GM12878 (cell line): ENCODE measurements around the gene CHCHD3. TPM values are rescaled to one million over a fixed set of nuclear protein-coding genes. Genes with fewer than 3 reads are reported as not detected.

Experiments
- ATAC-seq: fragments of 200-7000 bp; cut with Tn5 transposase; 3 replicates; pipeline ENCODE4 v1.9.1; 2020; ENCODE audit warnings: mild to moderate bottlenecking, moderate library complexity
- BruUV-seq: library from RNA; stranded (reverse); fragments of 400-500 nt; replicated peaks from 2 replicates; lab custom pipeline; 2021; lab: Mats Ljungman, UMichigan
- CTCF ChIA-PET: fragments of 300-600 bp; sonication (Branson Sonifier 250); formaldehyde crosslinking; extraction: SDS; loops from one replicate; lab custom pipeline; 2021; ENCODE audit warnings: inconsistent platforms; lab: Yijun Ruan, JAX
- POLR2A ChIA-PET: fragments of 350-600 bp; formaldehyde crosslinking; extraction: SDS; loops from one replicate; lab custom pipeline; 2021; ENCODE audit warnings: inconsistent platforms; lab: Charles Lee
- RAD21 ChIA-PET: fragments of 300-600 bp; sonication (Branson Sonifier 250); formaldehyde crosslinking; loops from one replicate; lab custom pipeline; 2023; ENCODE audit warnings: antibody characterized with exemption; ENCODE audit not compliant: unreplicated experiment; lab: Charles Lee
- SMC1A ChIA-PET: fragments of 300-600 bp; sonication (Branson Sonifier 250); formaldehyde crosslinking; loops from one replicate; lab custom pipeline; 2023; ENCODE audit not compliant: unreplicated experiment, uncharacterized antibody; lab: Charles Lee
- DNase-seq: peaks from one replicate; pipeline ENCODE4 v3.0.0-alpha.2; 2011; ENCODE audit warnings: low read depth, low spot score
- FAIRE-seq: peaks from 3 replicates; lab custom pipeline; 2011; peaks lifted over from hg19 to GRCh38; lab: Jason Lieb, UNC
- H2AFZ ChIP-seq: 2 replicates; pipeline ENCODE4 v1.6.0; 2011; ENCODE audit warnings: low read depth, low read length, control low read depth; ENCODE audit not compliant: control insufficient read depth
- H3K27ac ChIP-seq: 2 replicates; pipeline ENCODE4 v1.5.1; 2011; ENCODE audit warnings: control low read depth; ENCODE audit not compliant: control insufficient read depth, insufficient read depth
- H3K27me3 ChIP-seq, 2 experiments: replicated peaks in 1 of 2; 2 replicates each; pipeline versions ENCODE4 v1.6.0 to v1.6.1; 2011; ENCODE audit warnings: low read length in 1 of 2; ENCODE audit not compliant: control insufficient read depth in 2 of 2, insufficient read depth in 2 of 2
- H3K36me3 ChIP-seq, 2 experiments: 2 replicates each; pipeline ENCODE4 v1.5.1; 2011; ENCODE audit warnings: low read length in 1 of 2; ENCODE audit not compliant: control insufficient read depth in 2 of 2, insufficient read depth in 2 of 2
- H3K4me1 ChIP-seq: 2 replicates; pipeline ENCODE4 v1.6.1; 2011; ENCODE audit warnings: mild to moderate bottlenecking, low read length, moderate library complexity, mixed read lengths; ENCODE audit not compliant: control insufficient read depth, insufficient read depth
- H3K4me2 ChIP-seq: 2 replicates; pipeline ENCODE4 v1.6.0; 2011; ENCODE audit warnings: control low read depth; ENCODE audit not compliant: control insufficient read depth, insufficient read depth
- H3K4me3 ChIP-seq: fragments of 200-600 bp; sonication (generic); 2 replicates; pipeline ENCODE4 v1.5.1; 2016
- H3K79me2 ChIP-seq: 2 replicates; pipeline ENCODE4 v1.6.0; 2011; ENCODE audit warnings: low read length; ENCODE audit not compliant: control insufficient read depth, insufficient read depth
- H3K9ac ChIP-seq: 2 replicates; pipeline ENCODE4 v1.8.0; 2011; ENCODE audit warnings: low read length, control low read depth, mixed read lengths; ENCODE audit not compliant: control insufficient read depth, insufficient read depth
- H3K9me3 ChIP-seq: replicated peaks from 3 replicates; pipeline ENCODE4 v1.5.1; 2011; ENCODE audit warnings: mild to moderate bottlenecking, low read length; ENCODE audit not compliant: control insufficient read depth, insufficient read depth
- H4K20me1 ChIP-seq: 2 replicates; pipeline ENCODE4 v1.6.0; 2011; ENCODE audit not compliant: control insufficient read depth, insufficient read depth
- ATF7 ChIP-seq: fragments of 450-650 bp; IDR thresholded peaks from 2 replicates; pipeline ENCODE4 v1.6.1; 2016; ENCODE audit warnings: low read depth, mild to moderate bottlenecking
- CHD4 ChIP-seq: fragments of 200-600 bp; sonication (generic); IDR thresholded peaks from 2 replicates; pipeline ENCODE4 v1.6.1; 2016; ENCODE audit warnings: mild to moderate bottlenecking
- HDAC2 ChIP-seq: fragments of 200-600 bp; sonication (generic); IDR thresholded peaks from 2 replicates; pipeline ENCODE4 v1.6.1; 2017
- POU2F2 ChIP-seq: IDR thresholded peaks from 3 replicates; pipeline ENCODE4 v1.6.1; 2011; ENCODE audit warnings: low read depth, mild to moderate bottlenecking, low read length, borderline replicate concordance
- SMC3 ChIP-seq: IDR thresholded peaks from 2 replicates; pipeline ENCODE4 v1.6.1; 2011; ENCODE audit warnings: low read length, improper control_type of control experiment, borderline replicate concordance
- SUZ12 ChIP-seq: fragments of 200-600 bp; sonication (generic); IDR thresholded peaks from one replicate; pipeline ENCODE4 v1.6.1; 2018; ENCODE audit warnings: antibody characterized with exemption, mild to moderate bottlenecking; ENCODE audit not compliant: unreplicated experiment
- WGBS: methylation state at CpG from one replicate; pipeline ENCODE4 v1.1.6; 2016; ENCODE audit warnings: low lambda C conversion rate; ENCODE audit not compliant: insufficient replicate concordance, insufficient coverage; ENCODE audit errors: missing lambda C conversion rate; 5-methylcytosine and 5-hydroxymethylcytosine counted together
- in situ Hi-C: fragments of 300-500 bp; cut with MboI; formaldehyde crosslinking; loops from 9 replicates; pipeline ENCODE4 v1.14.3; 2018; ENCODE audit warnings: mixed read lengths
- intact Hi-C: fragments of 100-400 bp; cut with micrococcal nuclease; formaldehyde crosslinking; loops from one replicate; pipeline ENCODE4 v1.14.2; 2022; ENCODE audit not compliant: unreplicated experiment
- polyA plus RNA-seq, 11 experiments: library from polyadenylated mRNA; depleted of rRNA in 4 of 11; unstranded in 6 of 11; stranded (reverse) in 5 of 11; fragments of >200 nt; fragmentation: Nextera tagmentation in 4 of 11; fragmentation: Illumina TruSeq in 1 of 11; extraction: Ambion mirVana in 4 of 11; extraction: Trizol in 1 of 11; gene quantifications; 1 replicate in 1 of 11; 2 replicates in 10 of 11; pipeline versions ENCODE4 v1.2.1 to v1.2.3, GENCODE V29; 2011 to 2016; ENCODE audit warnings: inconsistent platforms in 2 of 11, missing spikeins in 2 of 11, low read depth in 1 of 11
- total RNA-seq, 4 experiments: library from RNA; depleted of rRNA in 3 of 4; stranded (reverse); fragments of >200 nt in 3 of 4; fragmentation: Illumina TruSeq in 1 of 4; extraction: Trizol in 1 of 4; gene quantifications; 2 replicates each; pipeline versions ENCODE4 v1.2.1 to v1.2.3, GENCODE V29; 2013 to 2021
- TF ChIP-seq, protein P1 (sequence below): fragments of 450-650 bp; conservative IDR thresholded peaks from 2 replicates; pipeline ENCODE4 v1.6.1; 2017; ENCODE audit warnings: mild to moderate bottlenecking, moderate library complexity
- TF ChIP-seq, protein P2 (sequence below): fragments of 450-650 bp; IDR thresholded peaks from 2 replicates; pipeline ENCODE4 v1.6.1; 2017; ENCODE audit warnings: borderline replicate concordance
- TF ChIP-seq, protein P3 (sequence below): fragments of 450-650 bp; IDR thresholded peaks from 2 replicates; pipeline ENCODE4 v1.6.1; 2017; ENCODE audit warnings: mild to moderate bottlenecking

The CHCHD3 gene
- total and polyA plus RNA-seq, 10 of the 15 experiments (the other 5 are each of a cell fraction or from before 2014, with no cell fraction given) = 38.3 to 178 (median 96.2) TPM

DNA sequence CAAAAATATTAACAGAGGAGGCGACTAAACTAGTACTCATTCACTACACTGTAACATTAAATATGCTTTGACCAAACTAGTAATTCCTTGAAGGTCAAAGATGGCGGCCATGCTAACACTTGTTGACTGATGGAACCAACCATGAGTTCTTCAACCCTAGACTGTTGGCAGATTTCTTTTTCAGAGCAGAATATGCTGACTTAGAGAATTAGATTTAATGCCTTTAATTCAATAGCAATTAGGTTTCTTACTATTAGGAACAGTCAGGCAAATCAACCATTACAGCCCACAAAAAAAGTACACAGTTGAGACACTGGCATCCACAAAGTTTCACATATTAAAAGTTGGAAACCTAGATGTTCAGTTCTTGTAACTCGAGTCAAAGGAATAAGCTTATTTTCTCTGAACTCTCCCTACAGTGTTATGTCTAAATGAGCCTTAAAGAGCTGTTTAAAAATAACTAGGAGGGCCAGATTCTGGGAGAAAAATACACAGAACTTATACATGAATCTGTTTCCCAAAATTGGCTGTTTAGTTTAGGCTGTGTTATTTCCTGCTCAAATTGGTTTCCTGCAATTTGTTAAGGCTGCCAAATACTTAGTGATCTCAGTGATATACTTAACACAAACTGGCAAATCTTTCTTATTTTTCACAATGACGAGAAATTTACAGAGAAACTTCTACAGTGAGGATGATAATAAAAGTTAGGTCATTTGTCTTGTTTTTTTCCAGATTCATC, 17.6 kb downstream of the CHCHD3 start:
- no peak overlapping the region for H3K4me2 ChIP-seq
- ChIA-PET SMC1A (interaction anchor here (0.9 to 1.4 kb wide), 3 partner anchors 9 to 11 kb away, joined by 3 to 5 read pairs (median 3); no protein-coding TSS in a partner anchor), CTCF (interaction anchor here (1.0 kb wide), 1 partner anchor 14 kb away, joined by 3 read pairs; no protein-coding TSS in a partner anchor), POLR2A (no interaction called here), RAD21 (no interaction called here)
- H3K79me2 ChIP-seq = peaks cover 16% of the 10 kb centered on the region
- DNase-seq (no peak), ATAC-seq (no peak), FAIRE-seq (no peak)
- H2AFZ ChIP-seq = no peak overlapping the region
- peaks cover 0 to 3% of the 10 kb centered on the region in 2 experiments; a peak in 3 of 4 replicates for H3K36me3 ChIP-seq
- in situ Hi-C loops = no loop called here
- no peaks in the 10 kb centered on the region; the same call in 2 of the 3 replicates for H3K9me3 ChIP-seq
- no TSS peak for BruUV-seq
- TF ChIP-seq HDAC2 (no peak), SMC3 (no peak), SUZ12 (no peak), ATF7 (no peak), CHD4 (no peak), POU2F2 (no peak)
- TF ChIP-seq, protein P1, sequence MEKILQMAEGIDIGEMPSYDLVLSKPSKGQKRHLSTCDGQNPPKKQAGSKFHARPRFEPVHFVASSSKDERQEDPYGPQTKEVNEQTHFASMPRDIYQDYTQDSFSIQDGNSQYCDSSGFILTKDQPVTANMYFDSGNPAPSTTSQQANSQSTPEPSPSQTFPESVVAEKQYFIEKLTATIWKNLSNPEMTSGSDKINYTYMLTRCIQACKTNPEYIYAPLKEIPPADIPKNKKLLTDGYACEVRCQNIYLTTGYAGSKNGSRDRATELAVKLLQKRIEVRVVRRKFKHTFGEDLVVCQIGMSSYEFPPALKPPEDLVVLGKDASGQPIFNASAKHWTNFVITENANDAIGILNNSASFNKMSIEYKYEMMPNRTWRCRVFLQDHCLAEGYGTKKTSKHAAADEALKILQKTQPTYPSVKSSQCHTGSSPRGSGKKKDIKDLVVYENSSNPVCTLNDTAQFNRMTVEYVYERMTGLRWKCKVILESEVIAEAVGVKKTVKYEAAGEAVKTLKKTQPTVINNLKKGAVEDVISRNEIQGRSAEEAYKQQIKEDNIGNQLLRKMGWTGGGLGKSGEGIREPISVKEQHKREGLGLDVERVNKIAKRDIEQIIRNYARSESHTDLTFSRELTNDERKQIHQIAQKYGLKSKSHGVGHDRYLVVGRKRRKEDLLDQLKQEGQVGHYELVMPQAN = no peak
- TF ChIP-seq, protein P2, sequence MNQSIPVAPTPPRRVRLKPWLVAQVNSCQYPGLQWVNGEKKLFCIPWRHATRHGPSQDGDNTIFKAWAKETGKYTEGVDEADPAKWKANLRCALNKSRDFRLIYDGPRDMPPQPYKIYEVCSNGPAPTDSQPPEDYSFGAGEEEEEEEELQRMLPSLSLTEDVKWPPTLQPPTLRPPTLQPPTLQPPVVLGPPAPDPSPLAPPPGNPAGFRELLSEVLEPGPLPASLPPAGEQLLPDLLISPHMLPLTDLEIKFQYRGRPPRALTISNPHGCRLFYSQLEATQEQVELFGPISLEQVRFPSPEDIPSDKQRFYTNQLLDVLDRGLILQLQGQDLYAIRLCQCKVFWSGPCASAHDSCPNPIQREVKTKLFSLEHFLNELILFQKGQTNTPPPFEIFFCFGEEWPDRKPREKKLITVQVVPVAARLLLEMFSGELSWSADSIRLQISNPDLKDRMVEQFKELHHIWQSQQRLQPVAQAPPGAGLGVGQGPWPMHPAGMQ = no peak
- TF ChIP-seq, protein P3, sequence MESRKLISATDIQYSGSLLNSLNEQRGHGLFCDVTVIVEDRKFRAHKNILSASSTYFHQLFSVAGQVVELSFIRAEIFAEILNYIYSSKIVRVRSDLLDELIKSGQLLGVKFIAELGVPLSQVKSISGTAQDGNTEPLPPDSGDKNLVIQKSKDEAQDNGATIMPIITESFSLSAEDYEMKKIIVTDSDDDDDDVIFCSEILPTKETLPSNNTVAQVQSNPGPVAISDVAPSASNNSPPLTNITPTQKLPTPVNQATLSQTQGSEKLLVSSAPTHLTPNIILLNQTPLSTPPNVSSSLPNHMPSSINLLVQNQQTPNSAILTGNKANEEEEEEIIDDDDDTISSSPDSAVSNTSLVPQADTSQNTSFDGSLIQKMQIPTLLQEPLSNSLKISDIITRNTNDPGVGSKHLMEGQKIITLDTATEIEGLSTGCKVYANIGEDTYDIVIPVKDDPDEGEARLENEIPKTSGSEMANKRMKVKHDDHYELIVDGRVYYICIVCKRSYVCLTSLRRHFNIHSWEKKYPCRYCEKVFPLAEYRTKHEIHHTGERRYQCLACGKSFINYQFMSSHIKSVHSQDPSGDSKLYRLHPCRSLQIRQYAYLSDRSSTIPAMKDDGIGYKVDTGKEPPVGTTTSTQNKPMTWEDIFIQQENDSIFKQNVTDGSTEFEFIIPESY = no peak
- WGBS = over 99% methylated on average over 4 of the region's 4 CpGs
- H3K9ac ChIP-seq = no peak overlapping the region
- no peaks in the 10 kb centered on the region for H4K20me1 ChIP-seq
- no peak overlapping the region for H3K27ac ChIP-seq
- no peak overlapping the region for H3K4me3 ChIP-seq
- intact Hi-C loops = no loop called here
- peaks cover 9% of the 10 kb centered on the region for H3K4me1 ChIP-seq
- H3K27me3 ChIP-seq = no peaks in the 10 kb centered on the region
